Heart left ventricle (tissue), 16 donors: ENCODE results near the gene VSIG8. TPM values are rescaled to one million over a fixed set of nuclear protein-coding genes. Genes with fewer than 3 reads are reported as not detected.

Source experiments
- ATAC-seq, 4 donors: fragments of 200-7000 bp; cut with Tn5 transposase; one replicate each; pipeline ENCODE4 v1.9.1; 2020 to 2022; ENCODE audit warnings: moderate library complexity in 4 of 4, mild to moderate bottlenecking in 3 of 4, moderate number of reproducible peaks in 1 of 4
- DNase-seq, 5 donors: peaks; one replicate each; pipeline ENCODE4 v3.0.0-alpha.2; 2020
- H3K27ac ChIP-seq, 12 donors: fragments of 200-600 bp; sonication (generic) in 4 of 12; one replicate each; pipeline versions ENCODE4 v1.5.0 to v1.8.0; 2016 to 2022; ENCODE audit warnings: mild to moderate bottlenecking in 2 of 12
- H3K27me3 ChIP-seq, 9 donors: fragments of 200-600 bp; sonication (generic) in 2 of 9; one replicate each; pipeline versions ENCODE4 v1.5.1 to v1.8.0; 2016 to 2022; ENCODE audit warnings: mild to moderate bottlenecking in 3 of 9
- H3K36me3 ChIP-seq, 9 donors: fragments of 200-600 bp; sonication (generic) in 2 of 9; one replicate each; pipeline versions ENCODE4 v1.5.0 to v1.8.0; 2018 to 2022; ENCODE audit warnings: mild to moderate bottlenecking in 2 of 9
- H3K4me1 ChIP-seq, 12 donors: fragments of 200-600 bp; sonication (generic) in 4 of 12; one replicate each; pipeline versions ENCODE4 v1.5.0 to v1.8.0; 2016 to 2022; ENCODE audit warnings: mild to moderate bottlenecking in 3 of 12
- H3K4me3 ChIP-seq, 12 donors: fragments of 200-600 bp; sonication (generic) in 4 of 12; one replicate each; pipeline versions ENCODE4 v1.5.0 to v1.8.0; 2017 to 2022; ENCODE audit warnings: mild to moderate bottlenecking in 9 of 12, moderate library complexity in 4 of 12
- H3K9me3 ChIP-seq, 12 donors: fragments of 200-600 bp; sonication (generic) in 4 of 12; one replicate each; pipeline versions ENCODE4 v1.5.0 to v1.8.0; 2016 to 2022; ENCODE audit warnings: mild to moderate bottlenecking in 1 of 12
- CTCF ChIP-seq, 12 donors: fragments of 200-600 bp; sonication (generic) in 4 of 12; IDR thresholded peaks; one replicate each; pipeline versions ENCODE4 v1.5.0 to v1.8.0; 2018 to 2022; ENCODE audit warnings: antibody characterized with exemption in 12 of 12, mild to moderate bottlenecking in 5 of 12
- POLR2A ChIP-seq, 2 donors: fragments of 450-650 bp; IDR thresholded peaks; one replicate each; pipeline ENCODE4 v1.6.1; 2017; ENCODE audit warnings: antibody characterized with exemption in 2 of 2, mild to moderate bottlenecking in 2 of 2, moderate library complexity in 2 of 2
- WGBS, 4 donors: extraction: QIAGEN DNeasy Blood & Tissue Kit in 2 of 4; methylation state at CpG; one replicate each; pipeline versions ENCODE4 v1.1.5 to v1.1.7; 2013 to 2018; 5-methylcytosine and 5-hydroxymethylcytosine counted together
- intact Hi-C, 10 donors: fragments of 100-400 bp; cut with DNase I; formaldehyde crosslinking; loops; one replicate each; pipeline versions ENCODE4 v1.11.1 to v1.14.2; 2022
- polyA plus RNA-seq, 2 donors: library from polyadenylated mRNA; stranded (reverse); fragments of 200-250 nt; gene quantifications; one replicate each; pipeline ENCODE4 v1.2.3, GENCODE V29; 2013
- total RNA-seq, 9 donors: library from RNA; depleted of rRNA in 2 of 9; stranded (reverse); fragments of >200 nt in 2 of 9; fragmentation: NEBNext Ultra II Directional in 3 of 9; extraction: Animal tissue kit (Norgen Biotek cat#: 25700) in 3 of 9; gene quantifications; one replicate each; pipeline versions ENCODE4 v1.1.0 to v1.2.4, GENCODE V29; 2016 to 2023
- donor health status: ischemic (EF 13 %, LVEDD 7.1; RV severe dilation, severe dysfunction).
- donor health status: healthy with polysubstance abuse.
- donor health status: DM: no; HTN: yes; CAD: no.
- donor health status: DM: no; HTN: no; CAD: no.
- donor health status: ischemic (EF 25% LVEDD 6.9; RV normal size, moderate dysfunction).
- donor health status: ischemic (EF 25% LVEDD 5.7; RV mildly dilated, moderate dysfunction).
- donor health status: healthy.
- donor health status: DM: yes; HTN: yes; CAD: no.
- donor health status: ischemic (EF 35%, LVEDD 5.7; RV mildly dilated, moderate dysfunction).
- donor health status: nonischemic (EF 11% LVEDD 7.7; RV severe dilation, severe dysfunction).
- donor health status: DM: yes; HTN: yes; CAD: no.
- donor health status: PGD.
- donor health status: ischemic (EF 29% LVEDD 5.4; RV normal size, mild dysfunction).
- donor health status: nonischemic (EF 23%, LVEDD 6.1; RV moderate dilation, normal function).

The VSIG8 gene
- total and polyA plus RNA-seq, 11 donors = 0.27 TPM; not detected in 10

- Histone ChIP-seq H3K4me1 (peaks cover 0 to 4% (median 0%) of the 10 kb centered on the region in 12 donors), H3K27ac (no peak overlapping the region), H3K9me3 (no peaks in the 10 kb centered on the region), H3K27me3 (peaks cover 0 to 16% (median 0%) of the 10 kb centered on the region in 9 donors), H3K4me3 (no peak overlapping the region), H3K36me3 (no peaks in the 10 kb centered on the region)
- ATAC-seq (no peak), DNase-seq (no peak)
- 89 to 91% (median 90%) methylated on average over 4 of the region's 4 CpGs for WGBS, 4 donors
- intact Hi-C loops = no loop called here
- TF ChIP-seq CTCF (IDR thresholded peaks at IDR 0.05) = no peak
- no peak for TF ChIP-seq POLR2A (IDR thresholded peaks at IDR 0.05)
These were observed 11.2 kb upstream of the VSIG8 start for GRCh38 chr1:159873530-159874143.

- Histone ChIP-seq H3K9me3 (no peaks in the 10 kb centered on the region), H3K27me3 (peaks cover 0 to 16% (median 0%) of the 10 kb centered on the region in 9 donors), H3K4me3 (no peak overlapping the region), H3K27ac (no peak overlapping the region), H3K36me3 (no peaks in the 10 kb centered on the region), H3K4me1 (peaks cover 0 to 9% (median 4%) of the 10 kb centered on the region in 12 donors)
- DNase-seq = no peak
- intact Hi-C loops = no loop called here
- WGBS, 4 donors = 84 to 92% (median 89%) methylated on average over 15 of the region's 15 CpGs
- TF ChIP-seq POLR2A (IDR thresholded peaks at IDR 0.05) (no peak), CTCF (IDR thresholded peaks at IDR 0.05) (no peak)
- no peak for ATAC-seq
These were observed 10.4 kb upstream of the VSIG8 start for GRCh38 chr1:159872891-159873290.

- WGBS, 4 donors = 86 to 91% (median 89%) methylated on average over 5 of the region's 5 CpGs
- intact Hi-C loops = no loop called here
- ATAC-seq = no peak
- Histone ChIP-seq H3K27ac (no peak overlapping the region), H3K27me3 (peaks cover 0 to 16% (median 0%) of the 10 kb centered on the region in 9 donors), H3K36me3 (no peaks in the 10 kb centered on the region), H3K9me3 (no peaks in the 10 kb centered on the region), H3K4me1 (peaks cover 0 to 18% (median 11%) of the 10 kb centered on the region in 12 donors), H3K4me3 (no peak overlapping the region)
- TF ChIP-seq CTCF (IDR thresholded peaks at IDR 0.05) (no peak), POLR2A (IDR thresholded peaks at IDR 0.05) (no peak)
- DNase-seq = no peak
These were observed 8.2 kb upstream of the VSIG8 start for GRCh38 chr1:159870704-159871103.

- no peak overlapping the region for H3K4me3 ChIP-seq
- WGBS, 4 donors = 70 to 79% (median 76%) methylated on average over 1 of the region's 1 CpG
- DNase-seq = no peak
- no peaks in the 10 kb centered on the region for H3K9me3 ChIP-seq
- no peak overlapping the region for H3K27ac ChIP-seq
- H3K4me1 ChIP-seq = peaks cover 0 to 18% (median 11%) of the 10 kb centered on the region in 12 donors
- no peaks in the 10 kb centered on the region for H3K36me3 ChIP-seq
- no peak for ATAC-seq
- peaks cover 0 to 16% (median 0%) of the 10 kb centered on the region in 9 donors for H3K27me3 ChIP-seq
- no peak for TF ChIP-seq POLR2A (IDR thresholded peaks at IDR 0.05)
- no peak for TF ChIP-seq CTCF (IDR thresholded peaks at IDR 0.05)
- intact Hi-C loops = no loop called here
These were observed 7.2 kb upstream of the VSIG8 start for GRCh38 chr1:159869607-159870006.
